ENCODE results near the gene SPATC1L.

DNA sequence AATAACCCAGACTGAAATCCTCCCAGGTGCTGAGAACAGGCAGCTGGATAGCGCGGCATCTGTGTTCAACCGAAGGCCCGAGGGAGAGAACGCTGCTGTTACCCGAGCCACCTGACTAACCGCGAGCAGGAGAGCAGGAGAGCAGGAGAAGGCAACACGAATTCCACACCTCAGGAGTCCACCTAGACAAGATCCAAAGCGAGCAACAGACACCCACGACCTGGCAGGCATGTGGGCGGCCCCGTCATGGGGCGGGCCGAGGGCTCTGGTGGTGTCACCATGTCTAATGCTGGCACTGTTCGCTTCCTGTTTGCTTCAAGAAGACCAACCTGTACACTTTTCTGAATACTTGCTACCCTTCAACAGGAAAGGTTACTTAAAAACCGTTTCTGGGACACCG, 20.9 kb upstream of the SPATC1L start:
- TF ChIP-seq ZNF274 (IDR thresholded peaks at IDR 0.05; ENCODE audit: low read depth, low read length): no peak
- no peak for TF ChIP-seq YY1 (IDR thresholded peaks at IDR 0.05; ENCODE audit: insufficient read depth, insufficient read length)
- no peak for TF ChIP-seq SUZ12 (IDR thresholded peaks at IDR 0.05; ENCODE audit: extremely low read depth, insufficient read depth, insufficient read length)
